Spinal cord (tissue), 10 donors: ENCODE data around the gene SIRPB1. TPM values are rescaled to one million over a fixed set of nuclear protein-coding genes. Genes with fewer than 3 reads are reported as not detected.
"Not testable (repeated sequence)": the region's sequence is repeated elsewhere in the genome, so short reads cannot be mapped to it uniquely, and the experiment has no call there.

Experiments used
- DNase-seq, 6 donors: peaks; one replicate each; pipeline versions ENCODE4 v3.0.0 to v3.0.0-alpha.2; 2013 to 2015; ENCODE audit warnings: low spot score in 6 of 6, low read depth in 4 of 6
- H3K27ac ChIP-seq: one replicate; pipeline ENCODE4 v1.5.1; 2013; ENCODE audit warnings: low read depth, low read length, control low read depth
- H3K27me3 ChIP-seq: one replicate; pipeline ENCODE4 v1.6.1; 2013; ENCODE audit warnings: low read length; ENCODE audit not compliant: control insufficient read depth, insufficient read depth
- H3K36me3 ChIP-seq: one replicate; pipeline ENCODE4 v1.6.1; 2013; ENCODE audit warnings: low read length; ENCODE audit not compliant: control insufficient read depth, insufficient read depth
- H3K4me1 ChIP-seq: one replicate; pipeline ENCODE4 v1.6.1; 2013; ENCODE audit warnings: low read length; ENCODE audit not compliant: control insufficient read depth, insufficient read depth
- H3K4me3 ChIP-seq: one replicate; pipeline ENCODE4 v1.5.1; 2013; ENCODE audit warnings: low read depth, low read length, control low read depth
- H3K9me3 ChIP-seq: one replicate; pipeline ENCODE4 v1.6.1; 2013; ENCODE audit warnings: low read length; ENCODE audit not compliant: control insufficient read depth, insufficient read depth
- WGBS: methylation state at CpG from one replicate; pipeline ENCODE4 v1.1.5; 2013; ENCODE audit warnings: missing lambda C conversion rate; ENCODE audit not compliant: insufficient coverage; 5-methylcytosine and 5-hydroxymethylcytosine counted together
- polyA plus RNA-seq, 2 donors: library from polyadenylated mRNA; unstranded; fragments of 120-200 nt; gene quantifications; one replicate each; pipeline ENCODE4 v1.2.1, GENCODE V29; 2013; ENCODE audit not compliant: insufficient read length in 2 of 2
- total RNA-seq, 2 donors: library from RNA; depleted of rRNA in 1 of 2; stranded (reverse); fragments of 120-200 nt in 1 of 2; fragments of >200 nt in 1 of 2; gene quantifications; one replicate each; pipeline versions ENCODE4 v1.2.3 to v1.2.4, GENCODE V29; 2013 to 2014
- donor health status: healthy.

SIRPB1 gene
- total and polyA plus RNA-seq, 4 donors: 0.69 to 2.9 (median 1.2) TPM; not detected in 1

DNA sequence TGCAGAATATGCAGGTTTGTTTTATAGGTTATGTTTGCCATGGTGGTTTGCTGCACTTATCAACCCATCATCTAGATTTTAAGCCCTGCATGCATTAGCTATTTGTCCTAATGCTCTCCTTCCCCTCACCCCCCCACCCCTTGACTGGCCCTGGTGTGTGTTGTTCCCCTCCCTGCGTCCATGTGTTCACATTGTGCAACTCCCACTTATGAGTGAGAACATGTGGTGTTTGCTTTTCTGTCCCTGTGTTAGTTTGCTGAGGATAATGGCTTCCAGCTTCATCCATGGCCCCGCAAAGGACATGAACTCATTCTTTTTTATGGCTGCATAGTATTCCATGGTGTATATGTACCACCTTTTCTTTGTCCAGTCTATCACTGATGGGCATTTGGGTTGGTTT is 18.8 kb upstream of the SIRPB1 start:
- not testable (repeated sequence) for H3K27ac ChIP-seq, DNase-seq, H3K4me3 ChIP-seq, H3K9me3 ChIP-seq, H3K36me3 ChIP-seq, H3K4me1 ChIP-seq, H3K27me3 ChIP-seq
- 80% methylated on average over 1 of the region's 2 CpGs for WGBS

DNA sequence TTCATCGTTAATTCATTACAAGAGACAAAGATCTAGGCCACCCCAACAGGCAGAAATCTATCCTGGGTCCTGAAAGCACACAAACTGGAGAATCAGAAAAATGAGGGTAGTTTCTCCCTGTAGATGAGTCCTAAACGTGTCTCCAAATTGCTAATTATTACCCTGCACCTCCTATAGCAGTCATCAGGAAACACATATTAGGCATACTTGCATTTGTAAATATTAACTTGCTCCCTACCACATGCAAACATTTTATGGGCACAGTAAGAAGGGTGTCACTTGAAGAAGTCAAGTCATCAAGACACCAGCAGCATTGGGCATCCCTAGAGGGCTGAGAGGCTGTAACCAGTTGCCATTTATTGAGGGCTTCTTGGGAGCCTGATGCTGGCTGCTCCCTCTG is 17.9 kb upstream of the SIRPB1 start:
- no peaks in the 10 kb centered on the region for H3K27me3 ChIP-seq
- DNase-seq: no peak
- WGBS: no CpG with 5 or more reads among the region's 2 CpGs
- H3K27ac ChIP-seq: no peak overlapping the region
- H3K4me1 ChIP-seq: no peaks in the 10 kb centered on the region
- H3K36me3 ChIP-seq: no peaks in the 10 kb centered on the region
- H3K4me3 ChIP-seq: no peak overlapping the region
- no peaks in the 10 kb centered on the region for H3K9me3 ChIP-seq

DNA sequence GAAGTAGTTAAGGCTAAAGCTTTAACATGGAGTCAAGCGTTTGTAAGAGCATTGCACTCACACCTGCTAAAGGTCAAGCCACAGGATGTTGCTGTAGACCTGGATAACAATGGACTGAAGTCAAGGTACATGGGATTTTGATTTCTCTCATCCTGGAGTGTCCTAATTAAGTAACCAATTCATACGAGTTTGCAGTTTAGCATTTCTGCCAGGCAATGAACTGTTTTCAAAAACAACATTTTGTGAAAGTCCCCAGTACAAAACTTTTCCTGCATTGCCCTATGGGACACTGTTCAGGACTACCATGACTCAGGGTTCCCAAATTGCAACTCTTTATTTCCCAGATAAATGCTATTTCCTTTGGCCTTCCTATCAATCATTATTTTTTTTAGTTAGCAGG is 17.4 kb upstream of the SIRPB1 start:
- no peaks in the 10 kb centered on the region for H3K27me3 ChIP-seq
- H3K9me3 ChIP-seq: no peaks in the 10 kb centered on the region
- DNase-seq: no peak
- H3K4me3 ChIP-seq: no peak overlapping the region
- no peak overlapping the region for H3K27ac ChIP-seq
- 83% methylated on average over 2 of the region's 2 CpGs for WGBS
- no peaks in the 10 kb centered on the region for H3K4me1 ChIP-seq
- no peaks in the 10 kb centered on the region for H3K36me3 ChIP-seq

DNA sequence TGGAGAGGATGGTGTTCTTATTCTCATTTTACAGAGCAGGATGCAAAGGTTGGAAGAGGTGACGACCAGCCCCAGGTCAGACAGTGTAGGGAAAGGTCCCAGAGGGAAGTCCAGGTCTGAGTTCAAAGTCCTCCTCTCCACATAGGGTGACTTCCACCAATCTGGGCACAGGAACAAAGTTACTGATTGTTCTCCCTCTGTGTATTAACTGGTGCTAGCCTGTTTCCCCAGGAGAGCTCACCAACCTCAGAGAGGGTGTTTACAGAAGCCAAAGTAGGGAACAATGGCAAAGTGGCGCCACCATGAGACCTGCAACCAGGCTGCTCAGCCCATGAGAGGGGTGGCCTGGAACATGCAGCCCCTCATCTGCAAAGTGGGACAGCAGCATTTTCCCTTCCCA is 16.8 kb upstream of the SIRPB1 start:
- H3K36me3 ChIP-seq: no peaks in the 10 kb centered on the region
- H3K4me1 ChIP-seq: no peaks in the 10 kb centered on the region
- no peaks in the 10 kb centered on the region for H3K27me3 ChIP-seq
- H3K27ac ChIP-seq: no peak overlapping the region
- DNase-seq: no peak
- no peaks in the 10 kb centered on the region for H3K9me3 ChIP-seq
- WGBS: 73% methylated on average over 1 of the region's 2 CpGs
- H3K4me3 ChIP-seq: no peak overlapping the region

DNA sequence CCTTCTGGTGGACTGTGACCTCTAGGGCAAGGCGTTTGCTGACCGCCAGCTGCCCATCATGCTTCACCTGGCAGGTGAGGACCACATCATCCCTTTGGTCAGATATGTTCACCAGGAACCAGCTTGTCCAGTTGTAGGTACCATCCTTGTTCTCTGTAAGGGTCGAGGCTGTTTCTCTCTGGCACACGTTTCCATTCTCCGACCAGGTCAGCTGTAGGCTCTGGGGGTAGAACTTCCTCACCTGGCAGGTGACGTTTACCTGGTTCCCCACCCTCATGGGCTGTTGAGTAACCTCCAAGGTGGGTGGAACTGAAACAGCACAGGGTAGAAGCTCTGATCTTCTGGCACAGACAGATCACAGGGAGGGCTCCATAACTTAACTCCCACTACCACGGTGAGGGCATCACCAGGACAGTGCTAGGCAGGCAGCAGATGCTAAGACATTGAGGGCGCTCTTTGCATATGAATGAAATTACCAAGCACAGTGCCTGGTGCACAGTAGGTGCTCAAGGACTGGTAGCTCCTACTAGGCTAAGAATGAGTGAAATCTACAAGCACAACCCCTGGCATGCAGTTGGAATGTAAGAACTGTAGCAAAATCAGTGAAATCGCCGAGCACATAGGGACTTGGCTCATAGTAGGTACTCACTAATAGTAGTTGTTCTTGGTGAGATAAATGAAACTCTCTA is 15.6 kb upstream of the SIRPB1 start:
- WGBS: 82% methylated on average over 9 of the region's 10 CpGs
- H3K27ac ChIP-seq: no peak overlapping the region

DNA sequence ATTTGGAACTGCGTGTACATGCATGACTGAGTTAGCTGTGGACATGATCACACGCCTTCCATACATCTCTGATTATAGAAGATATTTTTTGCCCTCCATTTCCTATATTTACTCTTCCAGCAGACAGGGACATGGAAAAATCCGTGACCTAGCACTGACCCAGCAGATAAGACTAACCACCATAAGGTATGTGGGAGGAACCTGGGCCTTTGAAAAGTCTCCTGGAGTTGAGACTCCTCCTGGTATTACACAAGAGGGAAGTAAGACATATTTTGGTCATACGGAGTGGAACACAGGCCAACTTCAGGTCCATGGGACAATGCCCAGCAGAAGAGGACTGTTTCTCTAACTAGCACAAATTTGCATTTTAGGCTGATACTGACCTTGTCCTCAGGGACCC is 13.7 kb upstream of the SIRPB1 start:
- H3K4me1 ChIP-seq: no peaks in the 10 kb centered on the region
- H3K27me3 ChIP-seq: no peaks in the 10 kb centered on the region
- WGBS: 80% methylated on average over 1 of the region's 4 CpGs
- H3K27ac ChIP-seq: no peak overlapping the region
- no peak overlapping the region for H3K4me3 ChIP-seq
- H3K36me3 ChIP-seq: no peaks in the 10 kb centered on the region
- DNase-seq: no peak
- no peaks in the 10 kb centered on the region for H3K9me3 ChIP-seq

More for the DNA sequence above, 15.6 kb upstream of the SIRPB1 start:
- no peak overlapping the region for H3K4me3 ChIP-seq
- no peaks in the 10 kb centered on the region for H3K36me3 ChIP-seq
- H3K27me3 ChIP-seq: no peaks in the 10 kb centered on the region
- DNase-seq: no peak
- H3K4me1 ChIP-seq: no peaks in the 10 kb centered on the region
- no peaks in the 10 kb centered on the region for H3K9me3 ChIP-seq

DNA sequence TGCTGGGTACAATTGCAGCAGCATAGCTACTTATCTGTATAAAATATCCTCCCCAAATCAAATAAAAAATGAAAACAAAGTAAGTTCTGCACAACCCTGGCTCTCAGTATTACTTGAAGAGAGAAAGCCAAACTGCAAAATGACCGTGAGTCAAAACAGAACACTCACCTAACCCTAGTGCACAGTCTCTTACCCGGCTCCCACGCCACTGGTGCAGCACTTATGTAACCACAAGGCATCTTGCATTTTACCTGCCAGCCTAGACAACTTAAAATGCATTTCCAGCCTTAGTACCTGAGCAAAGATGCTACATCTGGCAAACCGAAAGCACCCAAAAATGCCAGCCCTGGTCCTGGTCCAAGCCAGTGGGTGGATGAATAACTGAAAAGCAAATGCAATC is 12.4 kb upstream of the SIRPB1 start:
- H3K27me3 ChIP-seq: no peaks in the 10 kb centered on the region
- no peaks in the 10 kb centered on the region for H3K9me3 ChIP-seq
- H3K4me1 ChIP-seq: no peaks in the 10 kb centered on the region
- H3K27ac ChIP-seq: no peak overlapping the region
- no peak overlapping the region for H3K4me3 ChIP-seq
- 100% methylated on average over 3 of the region's 4 CpGs for WGBS
- no peaks in the 10 kb centered on the region for H3K36me3 ChIP-seq
- DNase-seq: no peak

DNA sequence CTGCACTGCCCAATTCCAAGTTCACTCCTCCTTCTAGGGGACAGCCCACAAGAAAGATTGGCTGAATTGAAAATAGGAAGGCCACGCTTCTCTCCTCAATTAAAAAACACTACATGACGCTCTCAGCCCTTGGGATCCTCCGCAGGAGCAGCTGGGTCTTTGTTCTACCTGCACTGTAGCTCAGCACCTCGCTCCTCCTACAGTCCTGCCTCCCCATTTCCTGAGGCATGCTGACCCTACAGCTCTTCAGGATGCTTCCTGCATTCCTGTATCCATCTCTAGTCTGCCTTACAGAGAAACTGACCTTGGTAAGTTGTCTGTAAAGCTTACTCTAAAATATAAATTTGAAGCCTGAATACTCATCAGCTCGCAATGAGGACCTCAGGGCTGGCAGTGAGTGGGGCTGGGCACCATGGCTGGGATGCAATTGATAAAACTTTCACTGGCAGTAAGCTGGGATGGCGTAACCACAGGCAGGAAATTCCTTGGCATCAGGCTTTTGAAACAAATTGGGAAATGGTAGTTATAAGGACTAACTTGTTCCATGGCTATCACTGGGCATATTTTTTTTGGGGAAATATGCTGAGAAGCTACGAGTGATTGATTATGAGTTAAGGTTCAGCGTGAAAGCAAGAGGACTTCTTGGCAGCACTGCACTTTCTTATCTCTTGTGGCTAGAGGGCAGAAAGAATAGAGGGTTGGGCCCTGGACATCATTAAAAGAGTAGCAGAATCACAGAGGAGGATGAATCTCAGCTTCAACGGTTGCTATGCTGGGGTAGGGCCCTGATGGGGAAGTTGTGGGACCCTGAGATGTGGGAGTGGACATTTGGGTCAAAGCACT is 11.7 kb upstream of the SIRPB1 start:
- H3K36me3 ChIP-seq: no peaks in the 10 kb centered on the region
- H3K27ac ChIP-seq: no peak overlapping the region
- H3K4me1 ChIP-seq: no peaks in the 10 kb centered on the region
- WGBS: 79% methylated on average over 7 of the region's 9 CpGs
- DNase-seq: no peak
- H3K4me3 ChIP-seq: no peak overlapping the region
- H3K9me3 ChIP-seq: no peaks in the 10 kb centered on the region
- no peaks in the 10 kb centered on the region for H3K27me3 ChIP-seq

DNA sequence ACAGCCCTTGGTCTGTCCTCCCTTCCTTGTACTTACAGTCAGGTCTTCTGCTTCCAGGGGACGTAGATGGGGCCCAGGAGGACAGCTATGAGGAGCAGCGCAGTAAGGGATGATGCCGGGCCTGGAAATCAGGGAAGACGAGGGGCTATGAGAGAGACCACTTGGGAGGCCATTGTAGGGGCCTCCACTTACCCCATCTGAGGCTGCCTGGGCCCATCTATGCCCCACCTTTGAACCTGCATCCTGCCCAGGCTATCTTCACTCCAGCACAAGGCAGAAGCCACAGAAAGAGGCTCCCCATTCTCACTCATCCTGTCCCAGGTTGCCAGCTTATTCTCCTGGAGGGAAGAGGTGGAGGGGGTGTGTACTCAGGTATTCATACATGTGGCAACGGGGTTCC is 10.4 kb upstream of the SIRPB1 start:
- Histone ChIP-seq H3K36me3 (no peaks in the 10 kb centered on the region), H3K27ac (no peak overlapping the region), H3K4me1 (no peaks in the 10 kb centered on the region), H3K9me3 (no peaks in the 10 kb centered on the region), H3K27me3 (no peaks in the 10 kb centered on the region), H3K4me3 (no peak overlapping the region)
- 92% methylated on average over 5 of the region's 5 CpGs for WGBS
- no peak for DNase-seq

DNA sequence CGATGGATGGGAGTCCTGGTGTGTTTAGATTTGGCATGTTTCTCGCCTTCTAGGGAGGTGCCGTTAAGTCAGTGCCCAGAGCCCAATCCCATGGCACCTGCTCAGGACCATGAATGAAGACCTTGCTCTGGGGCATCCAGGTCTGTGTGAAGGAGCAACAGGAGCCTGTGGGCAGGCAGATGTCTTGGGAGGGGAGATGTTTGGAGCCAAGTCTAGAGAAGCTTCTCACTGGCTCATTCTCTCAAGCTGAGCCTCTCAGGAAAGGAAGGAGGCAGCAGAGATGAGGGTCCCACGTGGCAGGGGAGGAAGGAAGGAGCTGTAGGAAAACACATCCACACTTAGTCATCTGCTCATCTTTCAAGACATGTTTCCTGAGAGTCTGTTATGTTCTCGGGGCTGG is 9.5 kb upstream of the SIRPB1 start:
- no peaks in the 10 kb centered on the region for H3K27me3 ChIP-seq
- no peaks in the 10 kb centered on the region for H3K36me3 ChIP-seq
- DNase-seq: no peak
- H3K4me1 ChIP-seq: no peaks in the 10 kb centered on the region
- H3K9me3 ChIP-seq: no peaks in the 10 kb centered on the region
- H3K27ac ChIP-seq: no peak overlapping the region
- WGBS: 84% methylated on average over 4 of the region's 5 CpGs
- no peak overlapping the region for H3K4me3 ChIP-seq
